Heart right ventricle (tissue), 16 donors: ENCODE measurements around the gene MASP1. TPM values are rescaled to one million over a fixed set of nuclear protein-coding genes. Genes with fewer than 3 reads are reported as not detected.
A peak's percentile ranks its signal among the peaks of the same experiment; 100 is the strongest.

Source experiments
- ATAC-seq, 8 donors: fragments of 200-7000 bp; cut with Tn5 transposase; one replicate each; pipeline ENCODE4 v1.9.1; 2020; ENCODE audit warnings: mild to moderate bottlenecking in 8 of 8, moderate library complexity in 8 of 8, moderate number of reproducible peaks in 1 of 8
- DNase-seq, 2 donors: peaks; one replicate each; pipeline ENCODE4 v3.0.0-alpha.2; 2020
- H3K27ac ChIP-seq, 10 donors: fragments of 200-600 bp; sonication (generic) in 2 of 10; one replicate each; pipeline versions ENCODE4 v1.5.0 to v1.8.0; 2020 to 2022; ENCODE audit warnings: mild to moderate bottlenecking in 3 of 10
- H3K27me3 ChIP-seq, 7 donors: fragments of 200-600 bp; one replicate each; pipeline ENCODE4 v1.8.0; 2021 to 2022; ENCODE audit warnings: mild to moderate bottlenecking in 2 of 7
- H3K36me3 ChIP-seq, 9 donors: fragments of 200-600 bp; sonication (generic) in 1 of 9; one replicate each; pipeline versions ENCODE4 v1.5.0 to v1.8.0; 2020 to 2022; ENCODE audit warnings: mild to moderate bottlenecking in 2 of 9
- H3K4me1 ChIP-seq, 9 donors: fragments of 200-600 bp; sonication (generic) in 1 of 9; one replicate each; pipeline versions ENCODE4 v1.5.0 to v1.8.0; 2020 to 2022; ENCODE audit warnings: mild to moderate bottlenecking in 4 of 9
- H3K4me3 ChIP-seq, 10 donors: fragments of 200-600 bp; sonication (generic) in 2 of 10; one replicate each; pipeline versions ENCODE4 v1.5.0 to v1.8.0; 2020 to 2022; ENCODE audit warnings: mild to moderate bottlenecking in 7 of 10, moderate library complexity in 2 of 10
- H3K9me3 ChIP-seq, 11 donors: fragments of 200-600 bp in 10 of 11; sonication (generic) in 2 of 11; one replicate each; pipeline versions ENCODE4 v1.5.0 to v1.8.0; 2013 to 2022; ENCODE audit warnings: mild to moderate bottlenecking in 2 of 11, control low read depth in 1 of 11, moderate library complexity in 1 of 11
- WGBS, 2 donors: extraction: QIAGEN DNeasy Blood & Tissue Kit; methylation state at CpG; one replicate each; pipeline ENCODE4 v1.1.7; 2013; ENCODE audit warnings: inconsistent platforms in 1 of 2; 5-methylcytosine and 5-hydroxymethylcytosine counted together
- intact Hi-C, 10 donors: fragments of 100-400 bp; cut with DNase I; formaldehyde crosslinking; loops; one replicate each; pipeline versions ENCODE4 v1.11.1 to v1.14.2; 2022
- long read RNA-seq, 3 donors: library from polyadenylated mRNA; unstranded; transcript quantifications; one replicate each; pipeline ENCODE4 v2.0.0, GENCODE V29; 2020 to 2021
- polyA plus RNA-seq, 2 donors: library from polyadenylated mRNA; stranded (reverse); fragments of 200-250 nt; gene quantifications; one replicate each; pipeline ENCODE4 v1.2.3, GENCODE V29; 2013
- total RNA-seq, 10 donors: library from RNA; stranded (reverse); fragmentation: NEBNext Ultra II Directional in 3 of 10; extraction: Animal tissue kit (Norgen Biotek cat#: 25700) in 3 of 10; gene quantifications; one replicate each; pipeline versions ENCODE4 v1.2.1 to v1.2.4, GENCODE V29; 2021 to 2023
- TF ChIP-seq, protein P1 (sequence below), 9 donors: fragments of 200-600 bp; sonication (generic) in 2 of 9; IDR thresholded peaks; one replicate each; pipeline versions ENCODE4 v1.5.0 to v1.8.0; 2021 to 2022; ENCODE audit warnings: antibody characterized with exemption in 9 of 9, mild to moderate bottlenecking in 5 of 9, moderate library complexity in 1 of 9
- donor health status: Arrhythmogenic right ventricular cardiomyopathy.
- donor health status: ischemic (EF 13 %, LVEDD 7.1; RV severe dilation, severe dysfunction).
- donor health status: healthy with polysubstance abuse.
- donor health status: DM: no; HTN: yes; CAD: no.
- donor health status: DM: no; HTN: no; CAD: no.
- donor health status: ischemic (EF 25% LVEDD 6.9; RV normal size, moderate dysfunction).
- donor health status: ischemic (EF 25% LVEDD 5.7; RV mildly dilated, moderate dysfunction).
- donor health status: healthy.
- donor health status: DM: yes; HTN: yes; CAD: no.
- donor health status: Ischemic cardiomyopathy.
- donor health status: ischemic (EF 35%, LVEDD 5.7; RV mildly dilated, moderate dysfunction).
- donor health status: nonischemic (EF 11% LVEDD 7.7; RV severe dilation, severe dysfunction).
- donor health status: DM: yes; HTN: yes; CAD: no.
- donor health status: PGD.
- donor health status: ischemic (EF 29% LVEDD 5.4; RV normal size, mild dysfunction).
- donor health status: nonischemic (EF 23%, LVEDD 6.1; RV moderate dilation, normal function).

Gene MASP1, protein sequence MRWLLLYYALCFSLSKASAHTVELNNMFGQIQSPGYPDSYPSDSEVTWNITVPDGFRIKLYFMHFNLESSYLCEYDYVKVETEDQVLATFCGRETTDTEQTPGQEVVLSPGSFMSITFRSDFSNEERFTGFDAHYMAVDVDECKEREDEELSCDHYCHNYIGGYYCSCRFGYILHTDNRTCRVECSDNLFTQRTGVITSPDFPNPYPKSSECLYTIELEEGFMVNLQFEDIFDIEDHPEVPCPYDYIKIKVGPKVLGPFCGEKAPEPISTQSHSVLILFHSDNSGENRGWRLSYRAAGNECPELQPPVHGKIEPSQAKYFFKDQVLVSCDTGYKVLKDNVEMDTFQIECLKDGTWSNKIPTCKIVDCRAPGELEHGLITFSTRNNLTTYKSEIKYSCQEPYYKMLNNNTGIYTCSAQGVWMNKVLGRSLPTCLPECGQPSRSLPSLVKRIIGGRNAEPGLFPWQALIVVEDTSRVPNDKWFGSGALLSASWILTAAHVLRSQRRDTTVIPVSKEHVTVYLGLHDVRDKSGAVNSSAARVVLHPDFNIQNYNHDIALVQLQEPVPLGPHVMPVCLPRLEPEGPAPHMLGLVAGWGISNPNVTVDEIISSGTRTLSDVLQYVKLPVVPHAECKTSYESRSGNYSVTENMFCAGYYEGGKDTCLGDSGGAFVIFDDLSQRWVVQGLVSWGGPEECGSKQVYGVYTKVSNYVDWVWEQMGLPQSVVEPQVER
- total RNA-seq: 100 to 1,000 TPM in 9 of 10 donors, 10 to 100 TPM in 1; 91.8 to 274 (median 228) TPM
- polyA plus RNA-seq: 100 to 1,000 TPM in 1 of 2 donors, 10 to 100 TPM in 1; 51.5 to 126 TPM
- long read RNA-seq, donor 1, full-length matches to known transcripts: 19 of 39 reads
- long read RNA-seq, donor 1, partial matches to known transcripts: 10 of 39 reads
- long read RNA-seq, donor 1, other reads (novel, unspliced or antisense): 10 of 39 reads
- long read RNA-seq, donor 2, full-length matches to known transcripts: 87 of 145 reads
- long read RNA-seq, donor 2, partial matches to known transcripts: 31 of 145 reads
- long read RNA-seq, donor 2, other reads (novel, unspliced or antisense): 27 of 145 reads
- long read RNA-seq, donor 3, full-length matches to known transcripts: 61 of 91 reads
- long read RNA-seq, donor 3, partial matches to known transcripts: 7 of 91 reads
- long read RNA-seq, donor 3, other reads (novel, unspliced or antisense): 23 of 91 reads

GRCh38 chr3:187291512-187292132, at the start of gene MASP1:
Gene MASP1 (minus strand): TSS chr3:187291737. CDS start chr3:187291632, 105 bp downstream.
- WGBS, 2 donors: 12 to 20% methylated on average over 10 of the region's 10 CpGs
- peak; percentile 57 for DNase-seq
- peak within 1 kb of the TSS; percentile 57 to 92 (median 84) for H3K27ac ChIP-seq
- peaks cover 2 to 58% (median 24%) of the 10 kb centered on the region in 9 donors for H3K4me1 ChIP-seq
- H3K36me3 ChIP-seq: no peaks in the 10 kb centered on the region
- intact Hi-C loops: loop anchor here in 3 of 10 donors (5.0 to 10.0 kb wide), 2 partner anchors 67 to 69 kb away; no protein-coding TSS in a partner anchor
- H3K27me3 ChIP-seq: peaks cover 0 to 11% (median 0%) of the 10 kb centered on the region in 7 donors
- no peaks in the 10 kb centered on the region for H3K9me3 ChIP-seq
- peak; percentile 56 to 88 (median 73) for ATAC-seq
- TF ChIP-seq, protein P1, sequence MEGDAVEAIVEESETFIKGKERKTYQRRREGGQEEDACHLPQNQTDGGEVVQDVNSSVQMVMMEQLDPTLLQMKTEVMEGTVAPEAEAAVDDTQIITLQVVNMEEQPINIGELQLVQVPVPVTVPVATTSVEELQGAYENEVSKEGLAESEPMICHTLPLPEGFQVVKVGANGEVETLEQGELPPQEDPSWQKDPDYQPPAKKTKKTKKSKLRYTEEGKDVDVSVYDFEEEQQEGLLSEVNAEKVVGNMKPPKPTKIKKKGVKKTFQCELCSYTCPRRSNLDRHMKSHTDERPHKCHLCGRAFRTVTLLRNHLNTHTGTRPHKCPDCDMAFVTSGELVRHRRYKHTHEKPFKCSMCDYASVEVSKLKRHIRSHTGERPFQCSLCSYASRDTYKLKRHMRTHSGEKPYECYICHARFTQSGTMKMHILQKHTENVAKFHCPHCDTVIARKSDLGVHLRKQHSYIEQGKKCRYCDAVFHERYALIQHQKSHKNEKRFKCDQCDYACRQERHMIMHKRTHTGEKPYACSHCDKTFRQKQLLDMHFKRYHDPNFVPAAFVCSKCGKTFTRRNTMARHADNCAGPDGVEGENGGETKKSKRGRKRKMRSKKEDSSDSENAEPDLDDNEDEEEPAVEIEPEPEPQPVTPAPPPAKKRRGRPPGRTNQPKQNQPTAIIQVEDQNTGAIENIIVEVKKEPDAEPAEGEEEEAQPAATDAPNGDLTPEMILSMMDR (IDR thresholded peaks at IDR 0.05): no peak
- peak within 1 kb of the TSS; percentile 20 to 65 (median 51) for H3K4me3 ChIP-seq

- 85 to 88% methylated on average over 1 of the region's 1 CpG for WGBS, 2 donors
- ATAC-seq (no peak), DNase-seq (no peak)
- no peak overlapping the region for H3K27ac ChIP-seq
- TF ChIP-seq, protein P1 (IDR thresholded peaks at IDR 0.05): no peak
- H3K36me3 ChIP-seq: no peaks in the 10 kb centered on the region
- intact Hi-C loops: no loop called here
- H3K4me3 ChIP-seq: no peak overlapping the region
- H3K4me1 ChIP-seq: no peaks in the 10 kb centered on the region
- H3K9me3 ChIP-seq: no peaks in the 10 kb centered on the region
- peaks cover 0 to 6% (median 0%) of the 10 kb centered on the region in 7 donors for H3K27me3 ChIP-seq
Measured at GRCh38 chr3:187340578-187340977, 49.0 kb upstream of the MASP1 start.

GRCh38 chr3:187336322-187336721, 44.8 kb upstream of the MASP1 start:
- Histone ChIP-seq H3K27ac (no peak overlapping the region), H3K9me3 (no peaks in the 10 kb centered on the region), H3K36me3 (no peaks in the 10 kb centered on the region), H3K27me3 (peaks cover 0 to 6% (median 0%) of the 10 kb centered on the region in 7 donors), H3K4me3 (no peak overlapping the region), H3K4me1 (no peaks in the 10 kb centered on the region)
- intact Hi-C loops: no loop called here
- TF ChIP-seq, protein P1 (IDR thresholded peaks at IDR 0.05): no peak
- ATAC-seq (peak in 5 of 8 donors; percentile 17 to 70 (median 53)), DNase-seq (peak in 1 of 2 donors; percentile 34)
- WGBS, 2 donors: 59 to 64% methylated on average over 3 of the region's 3 CpGs
